Stomach smooth muscle (tissue), 2 donors: ENCODE data around the gene GRAMD2B.

ENCODE experiments used
- H3K27ac ChIP-seq: one replicate; pipeline ENCODE4 v1.7.0; 2013; ENCODE audit warnings: mild to moderate bottlenecking, low read length, inconsistent platforms
- H3K27me3 ChIP-seq, 2 donors: one replicate each; pipeline ENCODE4 v1.7.0; 2013; ENCODE audit warnings: low read length in 2 of 2; ENCODE audit not compliant: insufficient read depth in 2 of 2, control insufficient read depth in 1 of 2
- H3K36me3 ChIP-seq, 2 donors: one replicate each; pipeline ENCODE4 v1.7.0; 2013; ENCODE audit warnings: low read length in 2 of 2; ENCODE audit not compliant: control insufficient read depth in 2 of 2, insufficient read depth in 2 of 2
- H3K4me1 ChIP-seq: one replicate; pipeline ENCODE4 v1.7.0; 2013; ENCODE audit warnings: low read length; ENCODE audit not compliant: control insufficient read depth, insufficient read depth
- H3K4me3 ChIP-seq, 2 donors: one replicate each; pipeline ENCODE4 v1.7.0; 2013; ENCODE audit warnings: low read length in 2 of 2
- H3K9ac ChIP-seq, 2 donors: one replicate each; pipeline ENCODE4 v1.7.0; 2013; ENCODE audit warnings: low read length in 2 of 2, mild to moderate bottlenecking in 1 of 2
- H3K9me3 ChIP-seq, 2 donors: one replicate each; pipeline ENCODE4 v1.7.0; 2013; ENCODE audit warnings: low read length in 2 of 2; ENCODE audit not compliant: control insufficient read depth in 2 of 2
- donor health status: healthy.
- donor health status: Pancreatic carcinoma.

GRAMD2B gene

DNA sequence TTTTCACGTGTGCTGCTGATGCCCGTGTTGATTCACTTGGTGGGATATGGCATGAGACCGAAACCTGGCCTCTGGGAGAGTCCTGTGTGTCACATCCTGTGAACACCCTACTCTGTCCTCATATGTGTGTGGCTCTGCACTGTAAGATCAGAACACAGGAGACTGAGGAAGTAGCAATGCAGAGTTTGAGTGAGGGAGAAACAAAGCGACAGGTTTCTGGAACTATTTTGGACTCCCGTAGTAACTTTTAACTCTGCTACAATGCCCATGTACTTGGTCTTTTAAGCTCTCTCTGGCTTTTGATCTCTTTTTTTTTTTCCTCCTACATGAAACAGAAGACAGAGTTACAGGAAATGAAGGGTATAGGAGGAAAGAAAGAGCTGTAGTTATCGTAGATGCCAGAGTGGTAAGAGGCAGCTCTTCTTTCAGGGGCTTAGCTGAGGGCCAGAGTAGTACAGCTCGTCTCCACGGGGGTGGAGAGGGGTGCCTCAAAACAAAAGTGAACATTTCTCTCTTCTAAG, 26.6 kb downstream of the GRAMD2B start:
- H3K36me3 ChIP-seq, result peaks cover 3 to 5% of the 10 kb centered on the region in 2 donors
- H3K4me1 ChIP-seq, result peaks cover 3% of the 10 kb centered on the region
- no peak overlapping the region for H3K27ac ChIP-seq

DNA sequence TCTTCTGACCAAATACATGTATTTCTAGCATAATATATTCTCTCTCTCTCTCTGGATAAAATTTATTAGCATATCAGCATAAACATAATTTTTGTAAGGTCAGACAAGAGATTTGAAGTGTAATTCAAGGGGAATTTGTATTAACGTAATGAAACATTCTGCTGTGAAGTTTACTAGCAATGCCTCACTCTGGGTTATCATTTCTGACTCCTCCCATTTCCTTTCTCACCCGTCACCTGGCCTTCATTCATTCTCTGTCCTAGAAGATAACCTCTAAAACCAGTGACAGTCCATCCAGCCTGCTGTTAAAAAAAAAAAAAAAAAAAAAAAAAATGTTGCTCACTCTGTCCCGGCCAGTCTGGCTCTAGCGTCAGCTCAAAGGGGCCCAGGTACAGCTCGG, 27.1 kb downstream of the GRAMD2B start:
- Histone ChIP-seq H3K9me3 (no peaks in the 10 kb centered on the region), H3K4me1 (peaks cover 3% of the 10 kb centered on the region), H3K4me3 (no peak overlapping the region), H3K27ac (no peak overlapping the region), H3K36me3 (peaks cover 3 to 5% of the 10 kb centered on the region in 2 donors), H3K27me3 (no peaks in the 10 kb centered on the region), H3K9ac (peak overlapping the region in 1 of 2 donors; percentile 32)

More for the DNA sequence above, 26.6 kb downstream of the GRAMD2B start:
- Histone ChIP-seq H3K4me3 (peak overlapping the region in 1 of 2 donors; percentile 36), H3K27me3 (no peaks in the 10 kb centered on the region), H3K9ac (peak overlapping the region in 1 of 2 donors; percentile 32), H3K9me3 (no peaks in the 10 kb centered on the region)

DNA sequence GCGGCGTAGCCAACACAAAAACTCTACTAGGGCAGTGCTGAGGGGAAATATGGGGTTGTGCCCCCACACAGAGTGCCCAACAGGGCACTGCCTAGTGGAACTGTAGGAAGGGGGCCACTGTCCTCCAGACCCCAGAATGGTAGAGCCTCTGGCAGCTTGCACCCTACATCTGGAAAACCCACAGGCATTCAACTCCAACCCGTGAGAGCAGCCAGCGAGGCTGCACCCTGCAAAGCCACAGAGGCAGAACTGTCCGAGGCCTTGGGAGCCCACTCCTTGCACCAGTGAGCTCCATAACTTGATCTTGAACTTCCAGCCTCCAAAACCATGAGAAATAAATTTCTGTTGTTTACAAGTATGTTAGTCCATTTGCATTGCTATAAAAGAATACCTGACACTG, 27.7 kb downstream of the GRAMD2B start:
- Histone ChIP-seq H3K9ac (no peak overlapping the region), H3K36me3 (peaks cover 3 to 5% of the 10 kb centered on the region in 2 donors), H3K27me3 (no peaks in the 10 kb centered on the region), H3K9me3 (no peaks in the 10 kb centered on the region), H3K4me3 (no peak overlapping the region), H3K27ac (no peak overlapping the region), H3K4me1 (peaks cover 3% of the 10 kb centered on the region)

DNA sequence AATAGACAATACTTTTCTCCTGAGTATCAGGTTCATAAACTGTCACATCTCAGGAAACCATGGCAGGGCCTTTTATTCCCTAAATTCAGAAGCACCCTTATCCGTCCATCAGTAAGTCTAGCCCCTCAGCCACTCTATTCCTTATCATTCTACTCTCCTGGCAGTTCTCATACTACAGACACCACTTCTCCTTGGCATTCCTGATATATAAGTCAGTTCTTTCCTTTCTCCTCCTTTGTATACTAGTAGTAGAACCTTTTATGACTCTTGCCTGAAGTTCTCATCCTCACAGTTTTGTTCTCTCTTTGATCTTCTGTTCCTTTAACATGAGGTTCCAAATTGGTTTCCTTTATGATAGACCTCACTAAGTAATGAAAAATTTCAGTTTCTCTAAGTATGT, 29.3 kb downstream of the GRAMD2B start:
- H3K9ac ChIP-seq, result no peak overlapping the region
- peaks cover 3% of the 10 kb centered on the region for H3K4me1 ChIP-seq
- H3K27me3 ChIP-seq, result no peaks in the 10 kb centered on the region
- H3K36me3 ChIP-seq, result peaks cover 0 to 4% of the 10 kb centered on the region in 2 donors
- H3K4me3 ChIP-seq, result no peak overlapping the region
- no peak overlapping the region for H3K27ac ChIP-seq
- H3K9me3 ChIP-seq, result no peaks in the 10 kb centered on the region

DNA sequence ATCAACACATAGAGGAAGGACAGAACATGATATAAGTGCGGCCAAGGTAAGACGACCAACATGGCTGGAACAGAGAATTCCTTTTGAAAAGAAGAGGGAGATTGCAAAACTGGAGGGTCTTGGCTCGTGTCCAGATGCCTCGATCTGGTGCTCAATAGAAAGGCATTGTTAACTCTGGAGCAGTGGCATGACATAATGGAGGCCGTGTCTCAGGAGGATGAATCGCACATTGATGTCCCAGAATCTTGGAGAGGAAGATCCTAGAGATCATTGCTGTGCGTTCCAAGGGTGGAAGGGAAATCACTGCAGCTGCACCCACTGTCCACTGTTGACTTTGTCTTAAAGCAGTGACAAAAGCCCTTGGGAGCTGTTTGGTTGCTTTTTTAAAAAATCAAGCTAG, 30.9 kb downstream of the GRAMD2B start:
- Histone ChIP-seq H3K4me1 (peaks cover 3% of the 10 kb centered on the region), H3K36me3 (peaks cover 0 to 4% of the 10 kb centered on the region in 2 donors), H3K9ac (no peak overlapping the region), H3K4me3 (no peak overlapping the region), H3K27ac (no peak overlapping the region), H3K27me3 (no peaks in the 10 kb centered on the region), H3K9me3 (no peaks in the 10 kb centered on the region)

DNA sequence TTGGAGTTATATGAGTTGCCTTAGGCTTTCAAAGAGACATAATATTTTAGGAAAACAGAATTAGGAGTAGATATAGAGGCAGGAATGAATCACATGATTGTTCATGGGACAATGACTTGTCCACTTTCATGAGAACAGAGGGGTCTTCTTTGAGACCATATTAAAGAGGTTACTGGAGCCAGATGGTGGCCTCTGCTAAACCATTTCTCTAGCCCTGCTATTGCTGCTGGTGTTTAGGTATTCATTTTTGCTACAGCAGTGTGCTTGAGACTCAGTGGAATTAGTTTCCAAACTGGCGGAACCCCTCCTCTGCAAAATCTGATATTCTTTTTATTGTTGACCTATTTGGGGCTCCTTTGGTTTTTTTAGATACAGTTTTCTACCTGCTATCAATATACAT, 31.3 kb downstream of the GRAMD2B start:
- Histone ChIP-seq H3K9me3 (no peaks in the 10 kb centered on the region), H3K27me3 (no peaks in the 10 kb centered on the region), H3K27ac (no peak overlapping the region), H3K4me3 (no peak overlapping the region), H3K36me3 (peaks cover 0 to 4% of the 10 kb centered on the region in 2 donors), H3K9ac (no peak overlapping the region), H3K4me1 (peaks cover 3% of the 10 kb centered on the region)

DNA sequence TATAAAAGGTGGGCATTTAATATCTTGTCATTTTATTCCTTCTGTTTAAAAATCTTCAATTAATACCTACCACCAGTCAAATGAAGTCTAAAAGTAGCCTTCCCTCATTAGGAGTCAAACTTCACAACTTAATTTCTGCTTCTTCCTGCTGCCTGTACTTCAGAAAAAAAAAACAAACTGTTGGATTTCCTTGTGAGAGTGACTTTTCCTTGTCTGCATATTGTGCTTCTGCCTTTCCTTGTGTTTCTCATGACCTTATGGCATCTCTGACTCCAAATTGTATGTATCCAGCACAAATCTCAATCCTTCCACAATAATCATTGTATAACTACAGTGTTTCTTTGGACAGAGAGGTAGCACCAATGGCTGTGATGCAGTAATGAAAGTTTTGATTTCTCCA, 32.1 kb downstream of the GRAMD2B start:
- H3K27me3 ChIP-seq, result no peaks in the 10 kb centered on the region
- H3K4me3 ChIP-seq, result no peak overlapping the region
- peaks cover 3% of the 10 kb centered on the region for H3K4me1 ChIP-seq
- no peaks in the 10 kb centered on the region for H3K9me3 ChIP-seq
- peaks cover 0 to 4% of the 10 kb centered on the region in 2 donors for H3K36me3 ChIP-seq
- no peak overlapping the region for H3K9ac ChIP-seq
- H3K27ac ChIP-seq, result no peak overlapping the region

DNA sequence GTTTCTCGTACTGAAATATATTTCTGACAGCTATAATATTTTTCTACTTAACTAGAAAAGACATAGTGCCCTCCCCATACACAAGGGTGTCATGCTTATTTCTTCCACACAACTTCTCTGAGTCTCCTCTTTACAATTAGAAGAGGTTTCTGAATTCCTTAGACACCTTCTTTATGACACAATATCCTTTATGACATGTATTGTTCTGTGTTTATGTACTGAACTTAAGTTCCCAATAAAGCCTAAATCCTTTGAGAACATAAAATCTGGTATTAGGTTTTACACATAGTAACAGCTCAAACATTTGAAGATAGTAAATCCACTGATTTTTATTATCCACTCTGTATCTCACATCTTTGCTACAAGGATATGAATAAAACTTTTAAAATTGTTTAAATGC, 32.5 kb downstream of the GRAMD2B start:
- peaks cover 0 to 4% of the 10 kb centered on the region in 2 donors for H3K36me3 ChIP-seq
- no peaks in the 10 kb centered on the region for H3K27me3 ChIP-seq
- H3K9ac ChIP-seq, result no peak overlapping the region
- H3K9me3 ChIP-seq, result no peaks in the 10 kb centered on the region
- H3K4me3 ChIP-seq, result no peak overlapping the region
- no peak overlapping the region for H3K27ac ChIP-seq
- no peaks in the 10 kb centered on the region for H3K4me1 ChIP-seq

DNA sequence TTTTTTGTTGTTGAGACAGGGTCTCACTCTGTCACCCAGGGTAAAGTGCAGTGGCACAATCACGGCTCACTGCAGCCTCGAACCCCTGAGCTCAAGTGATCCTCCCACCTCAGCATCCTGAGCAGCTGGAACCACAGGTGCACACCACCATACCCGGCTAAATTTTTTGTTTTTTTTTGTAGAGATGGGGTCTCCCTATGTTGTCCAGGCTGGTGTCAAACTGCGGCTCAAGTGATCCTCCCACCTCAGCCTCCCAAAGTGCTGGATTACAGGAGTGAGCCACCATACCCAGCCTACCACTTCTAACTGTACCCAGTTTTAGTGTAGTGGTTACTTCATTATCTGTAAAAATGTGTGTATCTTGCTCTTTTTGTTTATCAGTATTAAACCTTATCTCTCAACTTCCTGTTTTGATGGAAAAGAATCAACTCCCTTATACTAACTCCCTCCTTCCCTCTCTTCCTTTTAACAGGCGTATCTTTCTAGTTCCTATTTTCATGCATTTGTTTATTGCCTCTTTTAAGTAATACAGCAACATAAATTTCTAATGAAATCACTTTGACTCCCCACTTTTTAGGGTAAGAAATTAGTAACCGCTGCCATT, 33.1 kb downstream of the GRAMD2B start:
- Histone ChIP-seq H3K27ac (no peak overlapping the region), H3K4me3 (no peak overlapping the region), H3K4me1 (no peaks in the 10 kb centered on the region), H3K9me3 (no peaks in the 10 kb centered on the region), H3K9ac (no peak overlapping the region), H3K36me3 (peaks cover 0 to 4% of the 10 kb centered on the region in 2 donors), H3K27me3 (no peaks in the 10 kb centered on the region)

DNA sequence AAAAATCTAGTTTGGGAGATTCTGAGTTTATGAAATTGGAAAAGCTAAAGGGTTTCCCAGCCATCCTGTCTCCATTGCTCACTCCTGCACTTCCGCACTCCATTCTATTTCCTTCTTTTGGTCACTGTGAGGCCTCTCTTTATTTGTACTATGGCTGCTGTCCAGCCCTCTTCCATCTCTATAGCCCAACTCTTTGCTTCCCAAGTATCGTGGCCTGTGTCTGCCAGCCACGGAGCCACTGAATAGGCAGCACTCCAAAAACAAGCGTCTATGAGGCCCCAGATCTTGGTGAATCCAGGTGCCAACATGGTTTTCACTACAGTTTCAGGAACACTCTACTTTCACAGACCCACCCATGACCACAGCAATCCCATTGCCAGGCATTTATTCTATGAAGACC, 37.2 kb downstream of the GRAMD2B start:
- Histone ChIP-seq H3K27ac (no peak overlapping the region), H3K36me3 (peaks cover 0 to 5% of the 10 kb centered on the region in 2 donors), H3K9me3 (no peaks in the 10 kb centered on the region), H3K4me1 (peaks cover 8% of the 10 kb centered on the region), H3K9ac (no peak overlapping the region), H3K27me3 (no peaks in the 10 kb centered on the region), H3K4me3 (no peak overlapping the region)

DNA sequence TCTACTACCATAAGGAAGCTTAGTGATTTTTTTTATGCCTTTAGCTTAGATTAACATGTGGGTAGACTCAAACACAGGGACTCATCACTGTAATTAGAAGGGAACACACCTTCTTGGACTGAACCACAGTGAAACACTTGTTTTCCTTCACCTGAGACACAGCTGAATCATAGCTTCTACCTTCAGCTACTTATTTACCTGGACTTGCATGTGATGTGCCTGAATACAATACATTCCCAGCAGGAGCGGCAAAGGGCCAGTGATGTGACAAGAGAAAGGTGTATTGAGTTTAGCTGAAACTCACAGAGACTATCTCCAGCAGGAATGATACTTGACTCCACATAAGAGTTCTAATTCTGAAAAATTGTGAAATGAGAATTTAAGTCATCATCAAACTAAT, 37.8 kb downstream of the GRAMD2B start:
- no peak overlapping the region for H3K9ac ChIP-seq
- no peak overlapping the region for H3K27ac ChIP-seq
- H3K4me3 ChIP-seq, result no peak overlapping the region
- no peaks in the 10 kb centered on the region for H3K27me3 ChIP-seq
- H3K4me1 ChIP-seq, result peaks cover 8% of the 10 kb centered on the region
- no peaks in the 10 kb centered on the region for H3K9me3 ChIP-seq
- H3K36me3 ChIP-seq, result peaks cover 2 to 5% of the 10 kb centered on the region in 2 donors
